Right lung (tissue), 5 donors: ENCODE data around the gene RNF220. TPM values are rescaled to one million over a fixed set of nuclear protein-coding genes. Genes with fewer than 3 reads are reported as not detected.

Source experiments
- DNase-seq, 2 donors: peaks; one replicate each; pipeline ENCODE4 v3.0.0-alpha.2; 2013
- polyA plus RNA-seq, 5 donors: library from polyadenylated mRNA; unstranded; fragments of 120-200 nt; gene quantifications; one replicate each; pipeline versions ENCODE4 v1.2.1 to v1.2.3, GENCODE V29; 2013; ENCODE audit warnings: inconsistent platforms in 1 of 5, low replicate concordance in 1 of 5; ENCODE audit not compliant: insufficient read length in 5 of 5, insufficient read depth in 1 of 5

The RNF220 gene
- polyA plus RNA-seq, 5 donors: 79.7 to 104 (median 102) TPM

GRCh38 chr1:44405798-44406736, 1.0 kb downstream of the RNF220 start:
- DNase-seq: no peak

GRCh38 chr1:44406737-44407429, 1.8 kb downstream of the RNF220 start:
- no peak for DNase-seq

- DNase-seq: no peak
Measured at GRCh38 chr1:44407430-44408211, 2.6 kb downstream of the RNF220 start.

GRCh38 chr1:44408212-44408582, 3.1 kb downstream of the RNF220 start:
- DNase-seq: no peak

- peak in 1 of 2 donors; percentile 45 for DNase-seq
Measured at GRCh38 chr1:44408632-44409602, 3.9 kb downstream of the RNF220 start.

DNA sequence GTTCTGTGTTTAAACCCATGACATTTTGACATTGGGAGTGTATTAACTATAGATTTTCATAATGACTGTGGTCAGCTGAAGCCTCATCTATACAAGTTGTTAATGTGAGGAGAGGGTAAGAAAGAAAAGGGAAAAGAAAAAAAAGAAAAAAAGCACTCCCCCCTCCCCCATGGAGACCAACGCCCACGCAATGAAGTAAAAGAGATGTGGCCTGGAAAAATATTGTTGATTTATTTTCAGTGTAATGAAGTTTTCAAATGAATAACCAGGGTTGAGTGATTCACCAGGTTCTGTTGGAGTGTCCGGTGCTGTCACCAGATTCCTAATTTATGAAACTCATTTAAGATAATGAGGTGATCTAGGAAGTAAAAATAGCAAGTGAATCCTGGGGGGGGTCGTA, 4.7 kb downstream of the RNF220 start:
- DNase-seq: no peak

DNA sequence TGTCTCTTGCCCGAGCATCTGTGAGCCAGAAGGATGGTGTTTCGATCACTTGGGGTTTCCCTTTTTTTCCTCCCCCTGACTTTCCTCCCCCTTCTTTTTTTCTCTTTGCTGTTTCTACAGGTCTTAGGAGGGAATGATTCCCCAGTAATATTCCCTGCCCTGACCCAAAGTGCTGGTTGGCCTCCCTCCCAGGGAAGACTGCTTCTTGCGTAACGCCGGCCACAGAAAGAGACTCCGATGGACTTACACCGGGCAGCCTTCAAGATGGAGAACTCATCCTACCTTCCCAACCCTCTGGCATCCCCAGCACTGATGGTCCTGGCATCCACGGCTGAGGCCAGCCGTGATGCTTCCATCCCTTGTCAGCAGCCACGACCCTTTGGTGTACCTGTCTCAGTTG, 6.8 kb downstream of the RNF220 start:
- no peak for DNase-seq

- no peak for DNase-seq
Measured at GRCh38 chr1:44412601-44413000, 7.5 kb downstream of the RNF220 start.

- DNase-seq: no peak
Measured at GRCh38 chr1:44413740-44414139, 8.7 kb downstream of the RNF220 start.

- DNase-seq: no peak
Measured at GRCh38 chr1:44415013-44415412, 10.0 kb downstream of the RNF220 start.

GRCh38 chr1:44416408-44416807, 11.4 kb downstream of the RNF220 start:
- DNase-seq: no peak

DNA sequence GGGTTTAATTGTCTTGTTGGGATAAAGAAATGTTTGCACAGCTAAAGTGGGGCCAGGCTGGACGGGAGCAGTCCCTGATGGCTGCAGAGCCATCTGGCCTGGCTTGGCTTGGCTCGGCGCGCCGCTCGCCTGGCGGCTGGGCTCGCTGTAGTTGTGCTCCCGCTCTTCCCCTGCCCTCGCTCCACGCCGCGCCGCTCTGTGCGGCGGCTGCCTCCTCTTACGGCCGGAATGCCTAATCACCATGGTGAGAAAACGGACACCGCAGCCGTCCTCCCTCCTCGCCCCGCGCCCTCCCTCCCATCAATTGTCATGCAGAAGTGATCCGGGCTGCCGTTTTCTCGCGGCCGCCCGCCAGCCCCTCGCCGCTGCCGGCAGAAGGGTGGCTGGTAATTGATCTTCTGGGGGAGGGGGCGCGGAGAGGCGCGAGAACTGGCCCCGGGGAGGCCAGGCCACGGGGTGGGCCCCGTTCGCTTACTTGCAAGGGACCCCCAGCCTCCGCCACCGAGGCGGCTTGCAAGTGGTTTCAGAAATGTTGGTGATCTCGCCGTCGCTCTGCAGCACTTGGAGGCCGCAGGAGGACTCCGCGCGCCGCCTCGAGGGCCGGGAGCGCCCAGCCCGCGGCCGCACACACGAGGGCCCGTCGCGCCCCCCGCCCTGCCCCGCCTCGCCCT, 12.4 kb downstream of the RNF220 start:
- no peak for DNase-seq

DNA sequence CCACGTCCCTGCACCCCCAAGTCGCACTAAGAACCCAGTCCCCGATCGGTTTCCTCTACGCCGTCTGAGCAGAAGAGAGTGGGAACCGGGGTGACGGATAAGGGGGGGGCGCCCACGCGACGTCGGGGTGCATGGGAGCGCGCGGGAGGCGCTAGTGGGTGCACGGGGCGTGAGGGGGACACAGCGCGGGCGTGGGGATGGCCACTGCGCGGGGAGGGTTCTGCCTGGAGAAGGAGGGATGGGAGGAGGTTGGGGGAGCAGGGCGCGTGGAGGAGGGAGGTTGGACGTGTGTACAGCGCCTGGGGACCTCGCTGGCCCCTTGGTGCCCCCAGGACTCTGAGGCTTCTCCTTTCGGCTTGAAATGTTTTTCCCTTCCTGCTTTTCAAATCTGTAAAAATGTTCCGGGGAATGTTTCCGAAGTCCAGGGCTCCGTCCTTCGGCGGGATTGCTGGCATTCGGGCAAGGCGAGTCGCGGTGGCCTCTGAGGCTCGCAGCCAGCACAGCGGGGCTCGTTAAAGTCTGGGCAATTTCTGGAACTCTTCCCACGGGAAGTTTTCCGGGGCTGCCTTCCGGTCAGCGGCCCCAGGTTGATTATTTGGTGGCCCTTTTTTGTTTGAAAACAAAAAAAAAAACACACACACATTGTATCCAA, 13.1 kb downstream of the RNF220 start:
- DNase-seq: no peak

DNA sequence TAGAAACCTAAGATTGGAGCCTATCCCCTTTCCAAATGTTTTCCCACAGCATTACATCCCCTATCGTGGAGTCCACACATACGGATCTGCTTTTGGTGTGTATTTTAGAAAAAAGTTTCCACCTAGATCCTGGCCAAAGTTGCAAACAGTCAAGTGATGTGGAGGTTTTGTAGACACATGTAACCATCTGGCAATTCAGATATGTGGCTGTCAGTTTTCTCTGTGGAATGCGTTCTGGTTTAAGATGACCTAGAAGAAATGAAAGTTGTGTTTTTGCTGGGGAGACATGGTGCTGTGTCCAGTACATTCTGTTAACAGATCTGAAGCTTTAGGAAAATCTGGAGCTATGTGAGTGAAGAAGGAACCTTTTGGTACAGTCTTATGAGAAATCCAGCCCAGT, 14.8 kb downstream of the RNF220 start:
- no peak for DNase-seq

DNA sequence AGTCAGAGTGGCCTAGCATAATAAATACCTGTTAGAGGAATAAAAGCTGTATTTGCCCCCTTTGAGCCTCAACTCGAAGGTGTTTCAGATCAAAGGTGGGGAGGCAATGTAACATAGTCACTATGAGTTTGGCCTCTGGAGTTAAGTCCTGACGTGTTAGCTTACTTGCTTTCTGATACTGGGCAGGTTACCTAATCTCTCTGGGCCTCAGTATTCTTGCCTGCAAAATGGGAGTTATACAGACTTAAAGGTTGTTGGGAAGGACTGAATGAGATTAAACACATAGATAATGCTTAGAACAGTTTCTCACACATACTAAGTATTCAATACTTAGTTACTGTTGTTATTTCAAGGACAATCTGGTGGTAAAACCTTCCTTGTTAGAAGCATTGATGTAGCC, 15.5 kb downstream of the RNF220 start:
- no peak for DNase-seq

GRCh38 chr1:44421446-44421884, 16.4 kb downstream of the RNF220 start:
- no peak for DNase-seq

- DNase-seq: no peak
Measured at GRCh38 chr1:44422161-44422560, 17.1 kb downstream of the RNF220 start.

- peak in 1 of 2 donors; percentile 70 for DNase-seq
Measured at GRCh38 chr1:44423591-44424537, 18.8 kb downstream of the RNF220 start.

DNA sequence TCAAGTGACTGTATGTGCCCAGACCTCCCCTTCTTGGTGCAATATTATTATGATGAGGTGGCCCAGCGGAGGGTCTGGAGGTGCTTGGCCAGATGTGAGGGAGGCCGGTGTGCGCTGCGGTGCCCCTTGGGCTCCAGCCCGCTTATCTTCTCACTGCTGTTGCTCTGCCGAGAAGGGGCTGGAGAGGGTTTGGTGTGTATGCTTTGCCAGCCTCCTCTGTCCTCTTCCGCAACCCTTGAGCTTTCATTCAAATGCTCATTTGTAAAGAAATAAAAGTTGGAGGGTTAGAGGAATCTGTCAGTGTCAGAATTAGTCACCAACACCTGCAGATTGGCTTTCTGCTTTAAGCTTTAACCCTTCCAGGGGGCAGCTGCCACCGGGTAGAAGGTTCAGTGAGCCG, 19.7 kb downstream of the RNF220 start:
- DNase-seq: no peak
